Heart left ventricle (tissue), 16 donors: ENCODE data around the gene FXYD2. TPM values are rescaled to one million over a fixed set of nuclear protein-coding genes. Genes with fewer than 3 reads are reported as not detected.
A peak's percentile ranks its signal among the peaks of the same experiment; 100 is the strongest.

Experiments
- ATAC-seq, 4 donors: fragments of 200-7000 bp; cut with Tn5 transposase; one replicate each; pipeline ENCODE4 v1.9.1; 2020 to 2022; ENCODE audit warnings: moderate library complexity in 4 of 4, mild to moderate bottlenecking in 3 of 4, moderate number of reproducible peaks in 1 of 4
- DNase-seq, 5 donors: peaks; one replicate each; pipeline ENCODE4 v3.0.0-alpha.2; 2020
- H3K27ac ChIP-seq, 12 donors: fragments of 200-600 bp; sonication (generic) in 4 of 12; one replicate each; pipeline versions ENCODE4 v1.5.0 to v1.8.0; 2016 to 2022; ENCODE audit warnings: mild to moderate bottlenecking in 2 of 12
- H3K27me3 ChIP-seq, 9 donors: fragments of 200-600 bp; sonication (generic) in 2 of 9; one replicate each; pipeline versions ENCODE4 v1.5.1 to v1.8.0; 2016 to 2022; ENCODE audit warnings: mild to moderate bottlenecking in 3 of 9
- H3K36me3 ChIP-seq, 9 donors: fragments of 200-600 bp; sonication (generic) in 2 of 9; one replicate each; pipeline versions ENCODE4 v1.5.0 to v1.8.0; 2018 to 2022; ENCODE audit warnings: mild to moderate bottlenecking in 2 of 9
- H3K4me1 ChIP-seq, 12 donors: fragments of 200-600 bp; sonication (generic) in 4 of 12; one replicate each; pipeline versions ENCODE4 v1.5.0 to v1.8.0; 2016 to 2022; ENCODE audit warnings: mild to moderate bottlenecking in 3 of 12
- H3K4me3 ChIP-seq, 12 donors: fragments of 200-600 bp; sonication (generic) in 4 of 12; one replicate each; pipeline versions ENCODE4 v1.5.0 to v1.8.0; 2017 to 2022; ENCODE audit warnings: mild to moderate bottlenecking in 9 of 12, moderate library complexity in 4 of 12
- H3K9me3 ChIP-seq, 12 donors: fragments of 200-600 bp; sonication (generic) in 4 of 12; one replicate each; pipeline versions ENCODE4 v1.5.0 to v1.8.0; 2016 to 2022; ENCODE audit warnings: mild to moderate bottlenecking in 1 of 12
- POLR2A ChIP-seq, 2 donors: fragments of 450-650 bp; IDR thresholded peaks; one replicate each; pipeline ENCODE4 v1.6.1; 2017; ENCODE audit warnings: antibody characterized with exemption in 2 of 2, mild to moderate bottlenecking in 2 of 2, moderate library complexity in 2 of 2
- whole genome bisulfite sequencing, 4 donors: extraction: QIAGEN DNeasy Blood & Tissue Kit in 2 of 4; methylation state at CpG; one replicate each; pipeline versions ENCODE4 v1.1.5 to v1.1.7; 2013 to 2018; 5-methylcytosine and 5-hydroxymethylcytosine counted together
- intact Hi-C, 10 donors: fragments of 100-400 bp; cut with DNase I; formaldehyde crosslinking; loops; one replicate each; pipeline versions ENCODE4 v1.11.1 to v1.14.2; 2022
- polyA plus RNA-seq, 2 donors: library from polyadenylated mRNA; stranded (reverse); fragments of 200-250 nt; gene quantifications; one replicate each; pipeline ENCODE4 v1.2.3, GENCODE V29; 2013
- total RNA-seq, 9 donors: library from RNA; depleted of rRNA in 2 of 9; stranded (reverse); fragments of >200 nt in 2 of 9; fragmentation: NEBNext Ultra II Directional in 3 of 9; extraction: Animal tissue kit (Norgen Biotek cat#: 25700) in 3 of 9; gene quantifications; one replicate each; pipeline versions ENCODE4 v1.1.0 to v1.2.4, GENCODE V29; 2016 to 2023
- TF ChIP-seq, protein P1 (sequence below), 12 donors: fragments of 200-600 bp; sonication (generic) in 4 of 12; IDR thresholded peaks; one replicate each; pipeline versions ENCODE4 v1.5.0 to v1.8.0; 2018 to 2022; ENCODE audit warnings: antibody characterized with exemption in 12 of 12, mild to moderate bottlenecking in 5 of 12
- donor health status: ischemic (EF 13 %, LVEDD 7.1; RV severe dilation, severe dysfunction).
- donor health status: healthy with polysubstance abuse.
- donor health status: DM: no; HTN: yes; CAD: no.
- donor health status: DM: no; HTN: no; CAD: no.
- donor health status: ischemic (EF 25% LVEDD 6.9; RV normal size, moderate dysfunction).
- donor health status: ischemic (EF 25% LVEDD 5.7; RV mildly dilated, moderate dysfunction).
- donor health status: healthy.
- donor health status: DM: yes; HTN: yes; CAD: no.
- donor health status: ischemic (EF 35%, LVEDD 5.7; RV mildly dilated, moderate dysfunction).
- donor health status: nonischemic (EF 11% LVEDD 7.7; RV severe dilation, severe dysfunction).
- donor health status: DM: yes; HTN: yes; CAD: no.
- donor health status: PGD.
- donor health status: ischemic (EF 29% LVEDD 5.4; RV normal size, mild dysfunction).
- donor health status: nonischemic (EF 23%, LVEDD 6.1; RV moderate dilation, normal function).

Gene FXYD2
- total and polyA plus RNA-seq, 11 donors, result 0.48 to 2.7 (median 1.8) TPM; not detected in 1

DNA sequence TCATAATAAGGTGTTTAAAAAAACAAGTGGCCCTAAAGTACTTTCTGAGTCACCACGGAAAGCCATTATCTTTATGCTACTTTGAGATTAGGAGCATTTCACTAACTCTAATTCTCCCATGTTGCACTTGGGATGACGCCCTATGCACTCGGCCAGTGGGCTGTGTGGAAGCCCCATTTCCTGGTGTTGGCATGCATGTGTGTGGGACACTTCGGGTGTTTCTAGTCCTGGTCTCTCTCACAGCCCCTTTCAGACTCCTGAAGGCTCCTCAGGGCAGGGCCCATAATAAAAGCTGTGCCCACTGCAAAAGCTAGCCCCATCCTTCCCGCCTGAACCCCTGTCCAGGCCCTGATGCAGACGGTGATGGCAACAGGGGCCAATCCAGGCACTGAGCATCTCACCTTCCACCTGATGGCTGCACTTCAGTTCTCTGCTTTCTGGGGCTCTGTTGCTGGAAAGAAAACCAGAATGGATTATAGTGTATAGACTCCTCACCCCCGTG lies 14.9 kb upstream of the FXYD2 start:
- Histone ChIP-seq H3K27ac (no peak overlapping the region), H3K27me3 (no peaks in the 10 kb centered on the region), H3K4me1 (peaks cover 0 to 29% (median 9%) of the 10 kb centered on the region in 12 donors), H3K36me3 (peaks cover 0 to 50% (median 23%) of the 10 kb centered on the region in 9 donors), H3K4me3 (no peak overlapping the region), H3K9me3 (no peaks in the 10 kb centered on the region)
- TF ChIP-seq POLR2A (IDR thresholded peaks at IDR 0.05), result no peak
- TF ChIP-seq, protein P1, sequence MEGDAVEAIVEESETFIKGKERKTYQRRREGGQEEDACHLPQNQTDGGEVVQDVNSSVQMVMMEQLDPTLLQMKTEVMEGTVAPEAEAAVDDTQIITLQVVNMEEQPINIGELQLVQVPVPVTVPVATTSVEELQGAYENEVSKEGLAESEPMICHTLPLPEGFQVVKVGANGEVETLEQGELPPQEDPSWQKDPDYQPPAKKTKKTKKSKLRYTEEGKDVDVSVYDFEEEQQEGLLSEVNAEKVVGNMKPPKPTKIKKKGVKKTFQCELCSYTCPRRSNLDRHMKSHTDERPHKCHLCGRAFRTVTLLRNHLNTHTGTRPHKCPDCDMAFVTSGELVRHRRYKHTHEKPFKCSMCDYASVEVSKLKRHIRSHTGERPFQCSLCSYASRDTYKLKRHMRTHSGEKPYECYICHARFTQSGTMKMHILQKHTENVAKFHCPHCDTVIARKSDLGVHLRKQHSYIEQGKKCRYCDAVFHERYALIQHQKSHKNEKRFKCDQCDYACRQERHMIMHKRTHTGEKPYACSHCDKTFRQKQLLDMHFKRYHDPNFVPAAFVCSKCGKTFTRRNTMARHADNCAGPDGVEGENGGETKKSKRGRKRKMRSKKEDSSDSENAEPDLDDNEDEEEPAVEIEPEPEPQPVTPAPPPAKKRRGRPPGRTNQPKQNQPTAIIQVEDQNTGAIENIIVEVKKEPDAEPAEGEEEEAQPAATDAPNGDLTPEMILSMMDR (IDR thresholded peaks at IDR 0.05), result no peak
- ATAC-seq, result no peak
- intact Hi-C loops, result no loop called here
- peak in 3 of 5 donors; percentile 2 to 7 (median 4) for DNase-seq
- WGBS, 4 donors, result 75 to 92% (median 81%) methylated on average over 7 of the region's 7 CpGs

DNA sequence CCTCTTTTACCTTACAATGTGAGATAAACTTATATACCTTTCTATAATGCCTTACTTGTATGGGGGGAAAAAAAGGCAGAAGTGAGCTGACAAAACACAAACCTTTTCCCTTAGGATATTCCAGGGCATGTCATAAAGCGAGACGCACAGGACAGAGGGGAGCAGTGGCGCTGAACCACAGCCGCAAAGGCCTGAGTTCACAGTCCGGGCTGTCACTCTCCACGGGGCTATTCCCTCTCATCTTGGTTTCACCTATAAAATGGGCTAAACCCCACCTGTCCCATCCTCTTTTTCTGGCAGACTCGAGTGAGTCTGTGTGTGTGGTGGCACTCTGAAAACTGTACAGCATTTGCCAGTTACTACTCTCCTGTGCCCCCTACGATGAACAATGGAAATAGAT lies 14.4 kb upstream of the FXYD2 start:
- TF ChIP-seq, protein P1 (IDR thresholded peaks at IDR 0.05), result no peak
- no peak for TF ChIP-seq POLR2A (IDR thresholded peaks at IDR 0.05)
- Histone ChIP-seq H3K27ac (no peak overlapping the region), H3K4me3 (no peak overlapping the region), H3K36me3 (peaks cover 0 to 50% (median 23%) of the 10 kb centered on the region in 9 donors), H3K9me3 (no peaks in the 10 kb centered on the region), H3K27me3 (no peaks in the 10 kb centered on the region), H3K4me1 (peaks cover 0 to 25% (median 5%) of the 10 kb centered on the region in 12 donors)
- ATAC-seq, result no peak
- intact Hi-C loops, result no loop called here
- DNase-seq, result peak in 1 of 5 donors; percentile 1
- WGBS, 4 donors, result 86 to 88% (median 87%) methylated on average over 8 of the region's 8 CpGs

DNA sequence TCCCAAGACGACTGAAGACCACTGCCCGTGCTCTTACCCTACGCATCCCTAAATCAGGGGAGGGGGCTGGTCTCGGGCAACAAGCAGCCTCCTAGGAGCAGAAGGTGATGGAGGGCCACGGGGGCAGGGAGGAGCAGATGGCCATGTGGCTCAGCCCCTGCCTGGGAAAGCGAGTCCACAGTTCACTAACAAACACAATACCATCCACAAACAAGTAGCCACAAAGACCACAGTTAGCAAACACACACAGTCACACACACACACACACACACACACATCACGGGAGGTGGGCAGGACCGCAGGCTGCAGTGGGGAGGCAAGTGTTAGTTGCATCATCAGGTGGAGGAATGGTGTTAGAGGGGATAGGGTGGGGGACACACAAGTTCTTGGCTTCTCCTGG lies 13.2 kb upstream of the FXYD2 start:
- Histone ChIP-seq H3K36me3 (peaks cover 0 to 50% (median 23%) of the 10 kb centered on the region in 9 donors), H3K4me1 (peaks cover 0 to 21% (median 7%) of the 10 kb centered on the region in 12 donors), H3K27ac (no peak overlapping the region), H3K4me3 (no peak overlapping the region), H3K27me3 (no peaks in the 10 kb centered on the region), H3K9me3 (no peaks in the 10 kb centered on the region)
- TF ChIP-seq, protein P1 (IDR thresholded peaks at IDR 0.05), result no peak
- TF ChIP-seq POLR2A (IDR thresholded peaks at IDR 0.05), result no peak
- 81 to 91% (median 85%) methylated on average over 8 of the region's 8 CpGs for WGBS, 4 donors
- peak in 3 of 5 donors; percentile 5 to 15 (median 13) for DNase-seq
- intact Hi-C loops, result no loop called here
- ATAC-seq, result no peak

DNA sequence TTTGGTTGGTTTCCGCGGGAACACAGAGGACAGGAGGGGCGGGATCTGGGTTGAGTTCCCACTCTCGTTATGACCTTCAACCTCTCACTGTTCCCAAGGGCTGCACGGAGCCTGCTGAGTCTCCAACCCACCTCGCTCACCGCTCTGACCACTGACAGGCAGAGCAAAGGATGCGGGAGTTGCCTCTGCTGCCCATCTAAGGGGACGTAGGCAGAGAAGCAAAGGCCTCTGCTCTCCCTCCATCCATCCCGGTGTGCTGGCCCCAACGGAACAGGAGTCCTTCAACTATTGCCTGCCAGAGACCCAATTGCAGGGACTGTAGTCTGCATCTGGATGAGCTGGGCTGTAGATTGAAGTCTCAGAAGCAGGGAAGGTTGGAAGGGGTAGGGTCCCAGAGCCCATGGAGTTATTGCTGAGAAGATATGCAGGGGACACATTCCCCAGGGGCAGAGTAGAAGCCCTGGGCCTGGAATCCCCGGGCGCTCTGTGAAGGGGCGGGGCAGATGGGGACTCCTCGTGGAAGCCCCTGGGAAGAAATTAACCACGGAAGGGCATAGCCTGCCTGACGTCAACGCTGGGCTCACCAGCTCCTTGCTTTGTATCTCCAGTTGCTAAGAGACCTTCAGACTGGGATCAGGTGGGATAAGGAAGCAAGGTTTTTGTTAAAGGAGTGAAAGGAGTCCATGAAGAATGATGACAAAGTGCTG lies 12.7 kb upstream of the FXYD2 start:
- intact Hi-C loops, result no loop called here

More for the DNA sequence above, 12.7 kb upstream of the FXYD2 start:
- no peak overlapping the region for H3K27ac ChIP-seq
- peaks cover 0 to 49% (median 23%) of the 10 kb centered on the region in 9 donors for H3K36me3 ChIP-seq
- peak overlapping the region in 3 of 12 donors; percentile 7 to 26 (median 17) for H3K4me3 ChIP-seq
- ATAC-seq (no peak), DNase-seq (peak in 3 of 5 donors; percentile 15 to 27 (median 15))
- peaks cover 0 to 15% (median 5%) of the 10 kb centered on the region in 12 donors for H3K4me1 ChIP-seq
- H3K9me3 ChIP-seq, result no peaks in the 10 kb centered on the region
- 70 to 80% (median 76%) methylated on average over 15 to 18 of the region's 18 CpGs for WGBS, 4 donors
- TF ChIP-seq, protein P1 (IDR thresholded peaks at IDR 0.05), result no peak
- no peak for TF ChIP-seq POLR2A (IDR thresholded peaks at IDR 0.05)
- no peaks in the 10 kb centered on the region for H3K27me3 ChIP-seq
